ENCODE data around the gene MED29.

The MED29 gene

DNA sequence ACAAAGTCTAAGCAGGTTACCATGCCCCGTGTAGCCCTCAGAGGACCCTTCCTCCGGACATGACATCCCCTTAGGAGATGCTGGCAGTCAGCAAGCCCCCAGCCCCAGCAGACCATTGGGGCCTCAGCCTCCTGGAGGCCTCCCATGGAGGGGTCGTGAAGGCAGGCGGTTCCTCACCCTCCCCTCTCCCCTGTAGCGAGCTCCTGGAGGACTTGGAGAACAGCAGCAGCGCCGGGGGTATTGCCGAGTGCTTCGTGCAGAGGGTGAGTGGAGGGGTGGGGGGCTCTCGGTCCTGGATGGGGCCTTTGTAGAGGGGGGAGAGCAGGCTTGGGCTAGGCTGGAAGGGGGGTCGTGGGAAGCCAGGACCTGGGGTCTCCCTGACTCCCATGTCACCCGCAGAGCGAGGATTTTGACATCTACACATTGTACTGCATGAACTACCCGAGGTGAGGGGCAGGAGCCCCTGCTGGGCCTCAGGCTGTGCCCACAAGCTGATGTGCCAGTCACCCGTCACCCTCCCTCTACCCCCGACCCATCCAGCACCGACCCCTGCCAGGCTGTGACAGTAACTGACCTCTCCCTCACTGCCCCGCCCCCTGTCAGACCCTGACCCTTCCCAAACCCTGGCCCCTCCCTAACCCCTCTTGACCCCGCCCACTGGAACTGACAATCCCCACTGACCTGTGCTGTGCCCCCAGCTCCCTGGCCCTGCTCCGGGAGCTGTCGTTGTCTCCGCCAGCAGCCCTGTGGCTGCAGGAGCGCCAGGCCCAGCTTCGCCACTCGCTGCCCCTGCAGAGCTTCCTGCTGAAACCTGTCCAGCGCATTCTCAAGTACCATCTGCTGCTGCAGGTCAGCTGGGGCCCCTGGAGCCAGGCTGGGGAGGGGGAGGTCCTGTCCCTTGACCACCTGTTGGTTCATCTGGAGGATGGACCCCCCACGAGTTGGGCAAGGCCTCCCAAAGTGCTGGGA lies 25.3 kb downstream of the MED29 start:
- Histone ChIP-seq H3K9me3 (ENCODE audit: control insufficient read depth, insufficient read depth, low read length) (no peaks in the 10 kb centered on the region), H3K9ac (ENCODE audit: low read depth, low read length) (no peak overlapping the region), H3K4me1 (ENCODE audit: insufficient read depth, low read length) (peaks cover 2% of the 10 kb centered on the region), H3K36me3 (ENCODE audit: insufficient read depth, low read length) (peaks cover 13% of the 10 kb centered on the region)

DNA sequence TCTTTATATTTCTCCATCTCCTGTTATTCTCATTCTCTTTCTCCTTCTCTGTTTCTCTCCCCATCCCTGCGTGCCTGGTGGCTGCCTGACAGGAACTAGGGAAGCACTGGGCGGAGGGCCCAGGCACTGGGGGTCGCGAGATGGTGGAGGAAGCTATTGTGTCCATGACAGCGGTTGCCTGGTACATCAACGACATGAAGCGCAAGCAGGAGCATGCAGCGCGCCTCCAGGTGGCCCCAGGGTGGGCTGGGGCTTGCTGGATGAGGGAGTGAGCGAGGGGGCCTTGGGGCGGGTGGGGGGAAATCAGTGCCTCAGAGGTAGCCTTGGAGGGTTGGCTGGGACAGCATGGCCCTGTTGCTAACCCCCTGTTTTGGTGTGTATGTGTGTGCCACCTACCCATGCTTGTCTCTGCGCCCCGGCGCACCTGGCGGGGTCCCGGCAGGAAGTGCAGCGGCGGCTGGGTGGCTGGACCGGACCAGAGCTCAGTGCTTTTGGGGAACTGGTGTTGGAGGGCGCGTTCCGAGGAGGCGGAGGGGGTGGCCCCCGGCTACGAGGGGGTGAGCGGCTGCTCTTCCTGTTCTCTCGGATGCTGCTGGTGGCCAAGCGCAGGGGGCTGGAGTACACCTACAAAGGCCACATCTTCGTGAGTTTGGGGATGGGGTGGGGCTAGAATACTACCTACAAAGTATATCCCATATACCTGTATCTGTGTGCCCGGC lies 26.4 kb downstream of the MED29 start:
- no peaks in the 10 kb centered on the region for H3K9me3 ChIP-seq (ENCODE audit: control insufficient read depth, insufficient read depth, low read length)
- peaks cover 17% of the 10 kb centered on the region for H3K36me3 ChIP-seq (ENCODE audit: insufficient read depth, low read length)
- no peak overlapping the region for H3K9ac ChIP-seq (ENCODE audit: low read depth, low read length)

DNA sequence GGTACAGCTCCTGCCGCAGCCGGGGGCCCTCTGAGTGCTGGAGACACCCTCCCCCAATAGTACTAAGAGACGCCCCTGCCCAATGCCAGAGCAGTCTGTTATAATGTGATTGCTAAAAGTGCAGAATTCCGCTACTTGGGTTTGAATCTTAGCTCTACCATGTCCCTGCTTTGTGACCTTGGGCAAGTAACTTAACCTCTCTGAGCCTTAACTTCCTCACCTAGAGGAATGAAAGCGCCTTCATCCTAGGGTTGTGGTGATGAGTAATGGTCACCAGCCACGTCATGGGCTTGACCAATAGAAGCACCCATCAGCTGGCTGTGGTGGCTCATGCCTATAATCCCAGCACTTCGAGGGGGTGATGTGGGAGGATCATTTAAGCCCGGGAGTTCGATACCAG lies 27.8 kb downstream of the MED29 start:
- Histone ChIP-seq H3K9ac (ENCODE audit: low read depth, low read length) (no peak overlapping the region), H3K9me3 (ENCODE audit: control insufficient read depth, insufficient read depth, low read length) (no peaks in the 10 kb centered on the region), H3K36me3 (ENCODE audit: insufficient read depth, low read length) (peaks cover 17% of the 10 kb centered on the region), H3K4me1 (ENCODE audit: insufficient read depth, low read length) (no peaks in the 10 kb centered on the region)

More for the DNA sequence above, 26.4 kb downstream of the MED29 start:
- H3K4me1 ChIP-seq (ENCODE audit: insufficient read depth, low read length), result no peaks in the 10 kb centered on the region

DNA sequence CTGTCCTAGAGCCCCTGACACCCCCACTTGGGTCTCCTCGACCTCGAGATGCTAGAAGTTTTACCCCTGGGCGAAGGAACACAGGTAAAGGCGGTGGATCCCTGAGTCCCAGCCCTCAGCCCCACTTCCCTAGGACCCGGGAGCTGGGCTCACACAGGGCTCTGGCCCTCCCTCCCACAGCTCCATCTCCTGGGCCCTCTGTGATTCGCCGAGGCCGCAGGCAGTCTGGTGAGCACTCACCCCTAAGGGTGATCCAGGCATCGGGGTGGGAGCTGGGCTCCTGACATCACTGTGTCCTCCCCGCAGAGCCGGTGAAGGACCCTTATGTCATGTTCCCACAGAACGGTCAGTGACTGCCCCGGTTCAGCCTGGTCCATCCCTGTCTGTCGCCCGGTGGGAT lies 29.6 kb downstream of the MED29 start:
- no peak overlapping the region for H3K9ac ChIP-seq (ENCODE audit: low read depth, low read length)
- H3K4me1 ChIP-seq (ENCODE audit: insufficient read depth, low read length), result no peaks in the 10 kb centered on the region
- H3K36me3 ChIP-seq (ENCODE audit: insufficient read depth, low read length), result peaks cover 17% of the 10 kb centered on the region
- H3K9me3 ChIP-seq (ENCODE audit: control insufficient read depth, insufficient read depth, low read length), result no peaks in the 10 kb centered on the region

DNA sequence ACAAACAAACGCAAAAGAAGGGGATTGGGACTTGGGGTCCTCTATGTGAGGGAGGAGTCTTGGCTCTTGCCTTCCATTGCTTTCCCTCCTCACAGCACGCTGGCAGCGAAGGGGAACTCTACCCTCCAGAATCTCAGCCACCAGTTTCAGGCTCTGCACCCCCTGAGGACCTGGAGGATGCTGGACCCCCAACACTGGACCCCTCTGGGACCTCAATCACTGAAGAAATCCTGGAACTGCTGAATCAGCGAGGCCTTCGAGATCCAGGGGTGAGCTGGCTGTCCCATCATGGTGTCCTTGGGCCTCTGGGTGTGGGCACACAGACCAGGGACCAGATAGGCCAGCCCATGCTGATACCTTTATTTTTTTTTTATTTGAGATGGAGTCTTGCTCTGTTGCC lies 30.8 kb downstream of the MED29 start:
- no peaks in the 10 kb centered on the region; the same call in 1 of the 2 replicates for H3K4me1 ChIP-seq (ENCODE audit: insufficient read depth, low read length)
- no peak overlapping the region for H3K9ac ChIP-seq (ENCODE audit: low read depth, low read length)
- peaks cover 17% of the 10 kb centered on the region for H3K36me3 ChIP-seq (ENCODE audit: insufficient read depth, low read length)
- no peaks in the 10 kb centered on the region for H3K9me3 ChIP-seq (ENCODE audit: control insufficient read depth, insufficient read depth, low read length)

DNA sequence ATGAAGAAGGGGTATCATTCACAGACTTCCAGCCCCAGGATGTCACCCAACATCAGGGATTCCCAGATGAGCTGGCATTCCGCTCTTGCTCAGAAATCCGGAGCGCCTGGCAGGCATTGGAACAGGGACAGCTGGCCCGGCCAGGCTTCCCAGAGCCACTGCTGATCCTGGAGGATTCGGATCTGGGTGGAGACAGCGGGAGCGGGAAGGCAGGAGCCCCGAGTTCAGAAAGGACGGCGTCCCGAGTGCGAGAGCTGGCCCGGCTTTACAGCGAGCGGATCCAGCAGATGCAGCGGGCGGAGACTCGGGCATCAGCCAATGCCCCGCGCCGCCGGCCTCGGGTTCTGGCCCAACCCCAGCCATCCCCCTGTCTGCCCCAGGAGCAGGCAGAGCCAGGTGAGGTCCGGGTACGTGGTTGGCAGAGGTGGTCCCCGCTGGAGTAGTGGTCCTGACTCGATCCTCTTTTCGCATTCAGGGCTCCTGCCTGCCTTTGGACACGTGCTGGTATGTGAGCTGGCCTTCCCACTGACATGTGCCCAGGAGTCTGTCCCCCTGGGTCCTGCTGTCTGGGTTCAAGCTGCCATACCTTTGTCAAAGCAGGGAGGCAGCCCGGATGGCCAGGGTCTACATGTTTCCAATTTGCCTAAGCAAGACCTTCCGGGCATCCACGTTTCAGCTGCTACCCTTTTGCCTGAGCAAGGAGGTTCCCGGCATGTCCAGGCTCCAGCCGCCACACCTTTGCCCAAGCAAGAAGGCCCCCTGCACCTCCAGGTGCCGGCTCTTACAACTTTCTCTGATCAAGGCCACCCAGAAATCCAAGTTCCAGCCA lies 32.3 kb downstream of the MED29 start:
- H3K9me3 ChIP-seq (ENCODE audit: control insufficient read depth, insufficient read depth, low read length), result no peaks in the 10 kb centered on the region
- no peak overlapping the region for H3K9ac ChIP-seq (ENCODE audit: low read depth, low read length)
- peaks cover 4% of the 10 kb centered on the region; the same call in 1 of the 2 replicates for H3K4me1 ChIP-seq (ENCODE audit: insufficient read depth, low read length)
- H3K36me3 ChIP-seq (ENCODE audit: insufficient read depth, low read length), result peaks cover 16% of the 10 kb centered on the region

DNA sequence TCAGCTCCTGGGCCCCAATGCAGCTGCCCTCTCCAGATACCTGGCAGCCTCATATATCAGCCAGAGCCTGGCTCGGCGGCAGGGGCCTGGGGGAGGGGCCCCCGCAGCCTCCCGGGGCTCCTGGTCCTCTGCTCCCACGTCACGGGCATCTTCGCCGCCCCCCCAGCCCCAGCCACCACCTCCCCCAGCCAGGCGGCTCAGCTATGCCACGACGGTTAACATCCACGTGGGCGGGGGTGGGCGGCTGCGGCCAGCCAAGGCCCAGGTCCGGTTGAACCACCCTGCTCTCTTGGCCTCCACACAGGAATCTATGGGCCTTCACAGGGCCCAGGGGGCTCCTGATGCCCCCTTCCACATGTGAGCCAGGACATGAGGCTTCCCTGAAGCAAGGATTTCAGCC lies 33.8 kb downstream of the MED29 start:
- H3K36me3 ChIP-seq (ENCODE audit: insufficient read depth, low read length), result peaks cover 12% of the 10 kb centered on the region
- no peaks in the 10 kb centered on the region for H3K9me3 ChIP-seq (ENCODE audit: control insufficient read depth, insufficient read depth, low read length)
- peaks cover 11% of the 10 kb centered on the region; the same call in 1 of the 2 replicates for H3K4me1 ChIP-seq (ENCODE audit: insufficient read depth, low read length)
- H3K9ac ChIP-seq (ENCODE audit: low read depth, low read length), result no peak overlapping the region

DNA sequence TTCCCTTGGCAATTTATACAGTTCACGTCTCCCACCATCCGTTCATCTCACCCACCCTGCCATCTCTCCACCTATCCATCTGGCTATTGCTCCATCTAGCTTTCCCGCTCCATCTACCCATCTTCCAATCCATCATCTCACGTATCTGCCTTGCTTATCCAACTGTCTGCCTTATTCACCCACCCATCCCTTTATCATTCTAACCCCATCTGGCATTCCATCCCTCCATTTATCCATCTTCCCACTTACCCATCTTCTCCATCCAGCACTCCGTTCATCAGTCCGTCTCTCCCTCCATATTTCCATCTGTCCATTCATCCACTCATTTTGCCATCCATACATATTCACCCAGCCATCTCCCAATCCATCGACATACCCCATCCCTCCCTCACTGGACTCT lies 34.6 kb downstream of the MED29 start:
- H3K9me3 ChIP-seq (ENCODE audit: control insufficient read depth, insufficient read depth, low read length), result no peaks in the 10 kb centered on the region
- no peak overlapping the region for H3K9ac ChIP-seq (ENCODE audit: low read depth, low read length)
- peaks cover 11% of the 10 kb centered on the region; the same call in 1 of the 2 replicates for H3K4me1 ChIP-seq (ENCODE audit: insufficient read depth, low read length)
- H3K36me3 ChIP-seq (ENCODE audit: insufficient read depth, low read length), result peaks cover 5% of the 10 kb centered on the region

DNA sequence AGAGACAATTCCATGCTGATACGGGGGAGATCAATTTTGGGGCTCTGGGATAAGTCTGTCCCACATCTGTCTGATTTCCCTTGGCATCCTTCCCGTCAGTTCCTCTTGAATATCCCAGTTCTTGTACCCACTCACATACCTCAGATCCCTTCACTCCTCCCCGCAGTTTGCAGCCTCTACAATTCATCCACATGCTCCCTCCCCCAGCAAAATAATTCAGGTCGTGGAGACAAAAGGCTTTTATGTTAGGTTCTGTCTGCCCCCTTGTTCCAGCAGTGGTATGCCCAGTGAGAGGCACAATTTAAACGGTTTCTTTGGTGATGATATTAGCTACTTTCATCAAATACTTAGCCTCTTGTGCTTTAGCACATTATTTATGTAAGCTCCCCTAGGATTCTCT lies 35.0 kb downstream of the MED29 start:
- no peaks in the 10 kb centered on the region for H3K9me3 ChIP-seq (ENCODE audit: control insufficient read depth, insufficient read depth, low read length)
- no peak overlapping the region for H3K9ac ChIP-seq (ENCODE audit: low read depth, low read length)
- peaks cover 4% of the 10 kb centered on the region for H3K36me3 ChIP-seq (ENCODE audit: insufficient read depth, low read length)

DNA sequence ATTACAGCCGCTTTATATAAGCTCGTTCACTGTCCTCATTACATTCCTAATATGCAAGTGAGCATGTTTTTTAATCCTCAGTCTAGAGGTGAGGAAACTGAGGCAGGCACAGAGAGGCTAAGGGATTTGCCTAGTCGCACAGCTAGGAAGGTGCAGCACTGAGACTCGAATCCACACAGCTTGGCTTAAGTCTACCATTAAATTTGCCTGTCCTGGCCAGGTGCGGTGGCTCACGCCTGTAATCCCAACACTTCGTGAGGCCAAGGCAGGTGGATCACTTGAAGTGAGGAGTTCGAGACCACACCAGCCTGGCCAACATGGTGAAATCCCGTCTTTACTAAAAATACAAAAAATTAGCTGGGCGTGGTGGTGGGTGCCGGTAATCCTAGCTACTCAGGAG lies 36.5 kb downstream of the MED29 start:
- H3K4me1 ChIP-seq (ENCODE audit: insufficient read depth, low read length), result peaks cover 15% of the 10 kb centered on the region; the same call in 1 of the 2 replicates
- H3K9me3 ChIP-seq (ENCODE audit: control insufficient read depth, insufficient read depth, low read length), result no peaks in the 10 kb centered on the region
- H3K9ac ChIP-seq (ENCODE audit: low read depth, low read length), result no peak overlapping the region
- H3K36me3 ChIP-seq (ENCODE audit: insufficient read depth, low read length), result peaks cover under 1% of the 10 kb centered on the region

More for the DNA sequence above, 35.0 kb downstream of the MED29 start:
- peaks cover 13% of the 10 kb centered on the region; the same call in 1 of the 2 replicates for H3K4me1 ChIP-seq (ENCODE audit: insufficient read depth, low read length)

DNA sequence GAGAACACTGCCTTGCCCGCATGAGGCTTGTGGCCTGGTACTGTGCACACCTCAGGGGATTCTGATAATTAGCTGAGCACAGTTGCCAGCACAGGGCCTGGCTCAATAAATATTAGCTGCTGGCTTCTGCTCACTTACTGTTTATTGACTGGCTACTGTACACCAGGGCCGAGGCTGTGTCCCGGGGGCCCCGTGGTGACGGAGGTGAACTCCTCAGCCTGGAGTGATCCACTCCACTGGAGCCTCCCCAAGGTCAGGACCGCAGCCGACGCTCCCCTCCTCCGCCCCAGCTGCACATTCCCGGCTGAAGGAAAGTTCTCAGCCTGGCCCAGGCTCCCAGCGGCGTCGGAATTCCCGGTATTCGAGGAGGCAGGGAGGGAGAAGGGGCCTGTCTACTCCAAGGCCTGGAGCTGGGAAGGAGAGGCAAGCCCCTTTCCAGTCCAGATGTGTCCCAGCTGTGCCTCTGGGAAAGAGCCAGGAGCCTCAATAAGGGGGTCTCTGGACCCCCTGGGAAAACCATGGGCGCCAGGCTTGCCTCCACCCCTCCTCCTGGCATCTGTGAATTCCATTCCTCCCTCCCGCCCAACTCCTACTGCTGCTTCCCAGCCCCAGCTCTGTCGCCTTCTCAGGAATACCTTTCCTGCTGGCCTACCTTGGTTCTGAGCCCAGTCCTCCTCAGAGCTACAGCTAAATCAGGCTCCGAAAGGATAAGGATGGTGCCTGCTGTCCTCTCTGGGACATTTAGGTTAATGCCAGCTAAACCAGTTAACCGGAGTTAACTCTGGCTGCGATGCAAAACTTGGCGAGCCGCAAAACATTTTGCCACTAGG lies 37.3 kb downstream of the MED29 start:
- Histone ChIP-seq H3K9ac (ENCODE audit: low read depth, low read length) (peak overlapping the region; percentile 37; the same call in 1 of the 2 replicates), H3K4me1 (ENCODE audit: insufficient read depth, low read length) (peaks cover 15% of the 10 kb centered on the region; the same call in 1 of the 2 replicates), H3K36me3 (ENCODE audit: insufficient read depth, low read length) (peaks cover 8% of the 10 kb centered on the region), H3K9me3 (ENCODE audit: control insufficient read depth, insufficient read depth, low read length) (no peaks in the 10 kb centered on the region)

DNA sequence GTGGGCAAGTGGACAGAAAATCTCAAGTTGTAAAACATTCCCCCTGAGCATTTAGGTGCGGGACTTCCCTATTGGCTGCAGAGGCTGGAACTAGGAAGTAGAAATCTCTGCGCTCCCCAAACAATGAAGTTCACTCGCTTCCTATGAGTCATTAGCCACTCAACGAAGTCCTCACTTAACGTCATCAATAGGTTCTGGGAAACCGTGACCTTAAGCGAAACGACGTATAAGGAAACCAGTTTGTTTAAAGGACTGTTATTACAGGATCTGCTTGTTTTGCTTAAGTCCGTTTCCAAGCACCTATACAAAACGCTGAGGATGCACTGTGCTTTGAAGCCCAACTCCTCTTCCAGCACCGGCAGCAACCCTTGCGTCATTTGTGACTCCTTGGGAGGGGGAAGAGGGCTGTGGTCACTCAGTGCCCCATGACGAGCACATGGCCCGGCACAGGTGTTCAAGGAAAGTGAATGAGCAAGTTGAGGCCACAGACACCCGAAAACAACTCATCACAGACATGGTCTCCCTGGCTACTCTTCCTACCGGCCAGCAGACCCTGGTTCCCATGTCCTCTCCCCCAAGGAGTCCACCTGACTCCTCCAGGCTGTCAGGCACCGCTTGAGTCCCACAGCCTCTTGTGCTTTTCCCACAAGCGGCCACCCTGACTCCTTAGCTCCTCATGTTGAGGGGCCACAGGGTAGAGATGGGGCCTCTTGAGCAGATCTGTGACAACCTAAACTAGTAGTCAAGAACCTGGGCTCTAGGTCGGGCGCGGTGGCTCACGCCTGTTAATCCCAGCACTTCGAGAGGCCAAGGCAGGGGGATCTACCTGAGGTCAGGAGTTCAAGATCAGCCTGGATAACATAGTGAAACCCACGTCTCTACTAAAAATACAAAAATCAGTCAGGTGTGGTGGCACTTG lies 39.8 kb downstream of the MED29 start:
- Histone ChIP-seq H3K4me1 (ENCODE audit: insufficient read depth, low read length) (peaks cover 15% of the 10 kb centered on the region; the same call in 1 of the 2 replicates), H3K36me3 (ENCODE audit: insufficient read depth, low read length) (peaks cover 21% of the 10 kb centered on the region), H3K9me3 (ENCODE audit: control insufficient read depth, insufficient read depth, low read length) (no peaks in the 10 kb centered on the region), H3K9ac (ENCODE audit: low read depth, low read length) (peak overlapping the region; percentile 31; the same call in 1 of the 2 replicates)

All from ES-I3 (cell line).